Esophagus mucosa (tissue), 1 donor: Measurements from ENCODE around the gene PREX1. TPM values are rescaled to one million over a fixed set of nuclear protein-coding genes. Genes with fewer than 3 reads are reported as not detected.
"Not testable (repeated sequence)": the region's sequence is repeated elsewhere in the genome, so short reads cannot be mapped to it uniquely, and the experiment has no call there.

Source experiments
- ATAC-seq: fragments of 200-7000 bp; cut with Tn5 transposase; one replicate; pipeline ENCODE4 v1.9.1; 2020
- total RNA-seq: library from RNA; stranded (reverse); gene quantifications from one replicate; pipeline ENCODE4 v1.2.4, GENCODE V29; 2023
- donor health status: DM: yes; HTN: yes; CAD: no.

Gene PREX1, protein sequence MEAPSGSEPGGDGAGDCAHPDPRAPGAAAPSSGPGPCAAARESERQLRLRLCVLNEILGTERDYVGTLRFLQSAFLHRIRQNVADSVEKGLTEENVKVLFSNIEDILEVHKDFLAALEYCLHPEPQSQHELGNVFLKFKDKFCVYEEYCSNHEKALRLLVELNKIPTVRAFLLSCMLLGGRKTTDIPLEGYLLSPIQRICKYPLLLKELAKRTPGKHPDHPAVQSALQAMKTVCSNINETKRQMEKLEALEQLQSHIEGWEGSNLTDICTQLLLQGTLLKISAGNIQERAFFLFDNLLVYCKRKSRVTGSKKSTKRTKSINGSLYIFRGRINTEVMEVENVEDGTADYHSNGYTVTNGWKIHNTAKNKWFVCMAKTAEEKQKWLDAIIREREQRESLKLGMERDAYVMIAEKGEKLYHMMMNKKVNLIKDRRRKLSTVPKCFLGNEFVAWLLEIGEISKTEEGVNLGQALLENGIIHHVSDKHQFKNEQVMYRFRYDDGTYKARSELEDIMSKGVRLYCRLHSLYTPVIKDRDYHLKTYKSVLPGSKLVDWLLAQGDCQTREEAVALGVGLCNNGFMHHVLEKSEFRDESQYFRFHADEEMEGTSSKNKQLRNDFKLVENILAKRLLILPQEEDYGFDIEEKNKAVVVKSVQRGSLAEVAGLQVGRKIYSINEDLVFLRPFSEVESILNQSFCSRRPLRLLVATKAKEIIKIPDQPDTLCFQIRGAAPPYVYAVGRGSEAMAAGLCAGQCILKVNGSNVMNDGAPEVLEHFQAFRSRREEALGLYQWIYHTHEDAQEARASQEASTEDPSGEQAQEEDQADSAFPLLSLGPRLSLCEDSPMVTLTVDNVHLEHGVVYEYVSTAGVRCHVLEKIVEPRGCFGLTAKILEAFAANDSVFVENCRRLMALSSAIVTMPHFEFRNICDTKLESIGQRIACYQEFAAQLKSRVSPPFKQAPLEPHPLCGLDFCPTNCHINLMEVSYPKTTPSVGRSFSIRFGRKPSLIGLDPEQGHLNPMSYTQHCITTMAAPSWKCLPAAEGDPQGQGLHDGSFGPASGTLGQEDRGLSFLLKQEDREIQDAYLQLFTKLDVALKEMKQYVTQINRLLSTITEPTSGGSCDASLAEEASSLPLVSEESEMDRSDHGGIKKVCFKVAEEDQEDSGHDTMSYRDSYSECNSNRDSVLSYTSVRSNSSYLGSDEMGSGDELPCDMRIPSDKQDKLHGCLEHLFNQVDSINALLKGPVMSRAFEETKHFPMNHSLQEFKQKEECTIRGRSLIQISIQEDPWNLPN (N-terminal part only)
- 2.7 TPM for total RNA-seq

DNA sequence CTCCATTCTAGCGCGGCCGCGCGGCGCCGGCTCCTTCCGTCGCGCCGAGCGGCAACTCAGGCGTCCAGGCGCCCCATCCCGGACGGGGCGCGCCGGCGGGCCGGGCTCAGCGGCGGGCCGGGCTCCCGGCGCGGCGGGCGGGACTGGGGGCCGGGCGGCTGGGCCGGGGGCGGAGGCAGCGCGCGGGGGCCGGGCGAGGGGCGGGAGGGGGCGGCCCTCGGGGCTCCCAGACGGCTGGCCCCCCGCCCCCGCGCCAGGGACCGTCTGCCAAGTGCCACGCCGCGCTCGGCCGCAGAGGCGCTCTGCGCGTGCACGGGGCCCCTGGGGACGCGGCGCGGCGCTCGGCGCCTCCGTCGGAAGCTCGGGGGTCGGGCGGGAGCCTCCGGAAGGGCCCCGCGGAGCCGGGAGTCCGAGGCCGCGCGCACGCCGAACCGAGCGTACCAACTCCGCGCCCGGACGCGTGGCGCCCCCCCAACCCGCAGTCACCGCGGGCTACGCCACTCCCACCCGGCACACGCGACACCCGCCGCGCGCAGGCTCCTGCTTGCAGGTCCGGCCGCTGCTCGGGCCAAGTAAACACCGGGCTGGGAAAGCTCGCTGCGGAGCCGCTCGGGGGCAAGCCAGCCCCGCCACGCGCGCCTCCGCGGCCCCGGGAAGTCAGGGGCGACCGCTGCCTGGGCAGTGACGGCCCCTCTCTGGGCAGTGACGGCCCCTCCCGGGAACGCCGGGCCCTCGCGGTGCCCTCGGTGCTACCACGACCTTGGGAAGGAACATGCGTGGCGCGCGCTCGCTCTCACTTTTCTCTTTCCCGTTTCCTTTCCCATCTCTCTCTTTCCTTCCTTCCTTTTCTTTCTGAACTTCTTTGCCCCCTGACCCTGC, at the start of gene PREX1:
TSS of gene PREX1 (minus strand) at position 145 of the 879 bp plus-strand sequence. CDS start at position 6, 139 bp downstream.
- peak; percentile 82 for ATAC-seq

DNA sequence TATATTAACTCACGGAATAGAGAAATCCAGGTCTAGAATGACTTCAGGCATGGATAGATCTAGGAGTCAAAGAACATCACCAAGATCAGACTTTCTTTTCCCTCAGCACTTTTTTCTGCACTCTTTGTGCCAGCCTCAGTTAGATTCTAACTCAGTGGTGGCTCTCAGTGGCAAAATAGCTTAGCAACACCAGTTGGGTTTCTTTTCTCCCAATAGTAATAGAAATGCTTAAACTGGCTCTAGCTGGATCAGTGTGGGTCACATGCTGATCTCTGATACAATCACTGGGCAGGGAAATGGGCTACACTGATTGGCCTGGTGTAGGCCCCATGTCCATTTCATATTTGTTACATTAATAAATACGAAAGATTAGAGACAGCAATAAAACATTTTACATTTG, 49.5 kb upstream of the PREX1 start:
- no peak for ATAC-seq

DNA sequence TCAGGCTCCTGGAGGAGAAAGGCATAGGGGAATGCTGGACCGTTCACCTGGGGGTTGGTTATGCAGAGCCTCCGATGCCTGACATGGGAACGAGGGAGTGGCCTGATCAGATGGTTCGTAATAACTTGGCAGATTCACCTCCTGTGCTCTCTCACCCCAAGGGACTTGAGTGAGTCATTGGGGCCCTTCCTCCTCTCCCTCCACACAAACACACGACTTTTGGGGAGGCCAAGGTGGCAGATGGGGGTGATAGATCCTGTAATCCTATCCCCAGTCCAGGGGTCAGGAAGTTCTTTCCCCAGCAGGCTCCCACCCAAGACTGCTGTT, 48.1 kb upstream of the PREX1 start:
- ATAC-seq = no peak

DNA sequence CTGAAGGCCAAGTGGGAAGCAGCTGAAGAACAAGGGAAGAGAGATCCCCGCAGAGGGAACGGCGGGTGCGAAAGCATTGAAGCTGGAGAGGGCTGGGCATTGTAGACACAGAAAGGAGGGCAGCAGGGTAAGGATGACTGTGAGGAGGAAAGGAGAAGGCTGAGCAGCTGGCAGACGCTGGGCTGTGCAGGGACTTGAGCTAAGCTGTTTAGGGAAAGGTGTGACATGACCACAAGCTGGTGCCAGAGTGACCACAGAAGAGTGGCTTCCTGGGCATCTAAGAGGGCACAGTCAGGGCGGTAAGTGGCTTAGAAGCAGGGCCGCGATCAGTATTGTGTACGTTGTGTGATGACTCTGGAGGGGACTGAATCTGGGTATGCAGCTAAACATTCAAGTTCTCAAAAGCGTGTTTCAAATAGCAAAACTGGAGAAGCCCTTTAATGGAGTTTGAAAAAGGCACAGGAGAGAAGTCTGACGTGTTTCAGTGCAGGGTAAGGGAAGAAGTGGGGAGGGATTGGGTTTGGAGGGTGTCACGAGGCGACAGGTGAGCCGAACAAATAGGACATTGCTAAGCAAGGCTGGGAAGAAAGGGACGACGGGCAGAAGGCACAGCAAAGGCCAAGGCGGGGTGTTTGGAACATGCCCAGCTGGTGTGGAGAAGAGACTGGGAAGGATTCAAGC, 47.6 kb upstream of the PREX1 start:
- ATAC-seq = no peak

DNA sequence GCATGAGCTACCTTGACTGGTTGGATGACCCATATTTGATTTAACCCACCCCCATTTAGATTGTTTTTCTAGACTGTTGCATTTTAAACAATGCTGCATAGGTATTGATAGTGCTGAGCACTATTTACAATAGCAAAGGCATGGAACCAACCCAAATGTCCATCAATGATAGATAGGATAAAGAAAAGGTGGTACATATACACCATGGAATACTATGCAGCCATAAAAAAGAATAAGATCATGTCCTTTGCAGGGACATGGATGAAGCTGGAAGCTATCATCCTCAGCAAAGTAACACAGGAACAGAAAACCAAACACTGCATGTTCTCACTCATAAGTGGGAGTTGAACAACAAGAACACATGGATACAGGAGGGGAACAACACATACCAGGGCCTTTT, 41.6 kb upstream of the PREX1 start:
- ATAC-seq = not testable (repeated sequence)

DNA sequence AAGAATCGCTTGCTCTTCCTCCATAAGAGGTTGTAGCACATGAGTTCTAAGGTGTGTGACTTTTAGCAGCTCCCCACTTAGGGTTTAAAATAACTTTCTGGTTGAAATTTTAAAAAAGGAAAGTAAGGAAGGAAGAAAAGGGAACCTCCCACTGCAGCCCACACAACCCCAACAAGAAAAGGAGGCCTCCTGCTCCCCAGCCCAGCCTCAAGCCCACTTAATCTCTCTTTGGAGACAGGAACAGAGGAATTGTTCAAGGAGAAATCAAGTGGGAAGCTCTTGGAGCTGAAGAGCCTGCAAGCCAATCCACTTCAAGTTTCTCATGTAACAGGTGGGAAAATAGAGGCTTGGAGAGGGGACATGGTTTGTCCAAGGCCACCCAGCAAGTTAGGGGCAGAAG, 39.1 kb upstream of the PREX1 start:
- no peak for ATAC-seq

DNA sequence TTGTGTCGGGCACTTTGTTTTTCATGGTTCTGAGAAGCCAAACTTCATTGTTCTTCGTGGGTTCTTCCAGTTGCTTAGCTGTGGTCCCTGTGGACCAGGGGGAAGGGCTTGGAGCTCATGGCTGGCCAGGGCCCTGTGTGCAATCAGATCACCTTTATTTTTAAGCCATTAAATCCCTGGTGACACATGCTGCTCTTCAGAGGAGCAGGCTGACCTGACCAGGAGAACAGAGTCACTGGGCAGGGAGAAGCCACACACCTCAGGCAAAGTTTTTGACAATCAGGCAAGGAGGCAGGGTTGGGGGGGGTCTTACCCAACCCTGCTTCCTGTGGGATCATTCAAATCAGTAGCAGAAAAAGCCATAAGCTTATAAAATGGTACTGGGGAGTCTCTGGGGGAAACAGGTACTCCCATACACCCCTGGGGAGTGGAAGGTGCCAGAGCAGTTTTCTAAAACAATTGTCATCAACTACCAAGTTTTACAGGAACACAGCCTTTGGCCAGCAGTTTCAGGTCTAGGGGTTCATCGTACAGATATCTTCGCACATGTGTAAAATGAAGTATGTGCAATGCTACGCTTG, 37.0 kb upstream of the PREX1 start:
- no peak for ATAC-seq

DNA sequence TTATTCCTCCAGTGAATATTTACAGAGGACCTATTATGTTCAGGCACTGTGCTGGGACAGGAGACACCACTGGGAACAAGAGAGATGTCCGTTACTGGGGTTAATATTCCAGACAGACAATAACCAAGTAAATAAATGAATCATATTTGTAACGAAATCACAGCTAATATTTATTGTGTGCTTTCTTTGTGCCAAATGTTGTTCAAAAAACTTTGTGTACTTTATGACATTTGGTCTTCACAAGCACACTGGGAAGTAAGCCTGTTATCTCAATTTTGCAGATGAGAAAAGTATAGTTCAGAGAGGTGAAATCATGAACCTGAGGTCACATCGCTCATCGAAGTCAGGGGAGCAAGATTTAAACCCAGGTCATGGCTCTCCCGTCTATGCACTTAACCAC, 36.5 kb upstream of the PREX1 start:
- no peak for ATAC-seq

DNA sequence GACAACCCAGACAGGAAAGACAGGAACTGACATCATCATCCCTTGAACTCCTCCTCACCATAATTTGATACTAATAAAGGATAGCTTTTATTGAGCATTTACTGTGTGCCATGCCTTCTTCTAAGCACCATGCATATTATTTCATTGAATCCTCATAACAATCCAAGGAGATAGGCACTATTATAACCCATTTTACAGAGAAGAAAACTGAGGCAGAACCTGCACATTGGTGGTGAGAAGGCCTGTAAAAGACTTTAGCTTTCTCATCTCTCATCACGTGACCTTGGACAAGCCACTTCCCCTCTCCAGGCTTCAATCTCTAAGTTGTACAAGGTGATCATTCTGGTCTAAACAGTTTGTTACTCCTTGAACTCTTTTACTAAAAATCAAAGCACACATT, 34.5 kb upstream of the PREX1 start:
- ATAC-seq = no peak

DNA sequence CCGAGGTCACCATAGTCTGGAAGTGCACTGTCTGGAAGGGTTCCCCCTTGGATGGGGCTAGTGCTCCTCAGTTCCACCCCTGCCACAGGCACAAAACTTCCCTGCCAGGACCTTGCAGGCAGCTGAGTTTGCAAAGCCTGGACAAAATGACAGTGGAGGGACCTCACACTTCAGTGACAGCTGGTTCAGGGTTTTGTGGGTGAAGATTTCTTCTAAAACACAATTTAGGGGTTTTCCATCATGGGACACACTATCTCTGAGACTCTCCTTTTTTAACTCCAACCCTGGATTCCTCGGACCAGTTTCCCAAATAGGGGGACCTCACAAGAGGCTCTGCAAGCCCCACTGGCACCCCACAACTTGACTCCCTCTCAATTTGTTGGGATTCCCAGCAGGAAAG, 33.6 kb upstream of the PREX1 start:
- no peak for ATAC-seq

DNA sequence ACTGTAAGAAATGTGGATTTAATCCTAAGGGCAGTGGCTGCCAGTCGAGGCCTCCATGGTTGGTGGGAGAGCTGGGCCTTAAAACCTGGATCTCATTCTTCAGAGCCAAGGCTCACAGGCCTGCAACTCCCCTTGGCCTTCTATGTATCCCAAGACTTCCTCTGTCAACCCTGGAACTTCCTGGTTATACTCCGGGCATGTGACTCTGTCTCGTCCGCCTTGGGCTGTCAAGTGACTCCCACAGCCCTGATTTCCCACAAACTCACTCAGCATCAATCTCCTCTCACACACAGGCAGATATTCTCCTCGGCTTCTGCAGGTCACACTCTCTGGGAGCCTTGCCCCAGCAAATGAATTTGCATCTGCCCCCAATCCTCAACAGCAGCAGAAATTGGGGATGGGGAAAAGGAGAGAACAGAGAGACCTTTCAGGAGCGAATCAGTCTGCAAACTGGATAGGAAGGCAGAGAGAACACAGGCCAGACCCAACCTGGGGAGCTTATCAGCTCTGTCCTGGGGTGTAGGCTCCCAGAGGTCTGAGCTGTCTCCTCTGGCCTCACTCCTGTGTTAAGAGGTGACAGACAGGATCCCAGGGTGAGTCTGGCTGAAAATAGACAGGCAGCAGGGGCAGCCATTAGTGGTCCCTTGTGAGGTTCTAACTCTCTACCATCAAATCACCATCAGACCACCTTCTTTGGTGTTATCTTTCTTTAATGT, 30.4 kb upstream of the PREX1 start:
- ATAC-seq = no peak

DNA sequence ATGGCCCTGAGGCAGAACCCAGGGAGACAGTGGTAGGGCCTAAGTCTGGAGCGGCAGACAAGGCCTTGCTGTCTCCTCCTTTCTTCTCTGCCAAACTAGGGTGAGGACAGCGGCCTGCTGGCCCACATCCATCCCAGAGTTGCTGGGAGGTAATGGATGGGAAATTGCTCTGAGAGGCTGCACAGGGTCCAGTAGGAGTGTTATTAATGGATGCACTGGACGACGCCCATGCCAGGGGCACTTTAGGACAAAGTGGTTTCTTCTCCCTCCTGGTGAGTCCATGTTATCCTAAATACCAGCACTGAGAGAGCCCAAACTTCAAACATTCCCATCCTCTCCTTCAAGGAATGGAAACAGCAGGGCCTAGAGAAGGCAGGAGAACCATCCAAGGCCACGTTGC, 28.3 kb upstream of the PREX1 start:
- ATAC-seq = no peak

DNA sequence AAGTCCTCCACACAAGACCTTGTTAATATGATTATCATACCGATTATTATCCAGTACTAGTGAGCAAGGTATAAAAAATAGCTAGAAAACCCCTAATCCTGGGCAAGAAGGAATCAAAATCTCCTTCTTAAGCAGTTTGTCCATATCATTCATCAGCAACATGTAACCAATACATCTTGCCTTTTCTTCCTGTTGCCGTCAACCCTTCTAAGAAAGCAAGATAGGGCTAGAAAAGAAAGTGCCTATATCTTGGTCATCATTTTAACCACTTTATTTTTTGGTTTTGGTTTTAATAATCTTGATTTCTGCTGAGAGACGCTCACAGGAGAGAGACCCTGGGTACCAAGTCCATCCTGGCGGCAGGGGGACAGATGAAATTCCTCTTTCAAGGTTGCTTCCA, 27.2 kb upstream of the PREX1 start:
- no peak for ATAC-seq

DNA sequence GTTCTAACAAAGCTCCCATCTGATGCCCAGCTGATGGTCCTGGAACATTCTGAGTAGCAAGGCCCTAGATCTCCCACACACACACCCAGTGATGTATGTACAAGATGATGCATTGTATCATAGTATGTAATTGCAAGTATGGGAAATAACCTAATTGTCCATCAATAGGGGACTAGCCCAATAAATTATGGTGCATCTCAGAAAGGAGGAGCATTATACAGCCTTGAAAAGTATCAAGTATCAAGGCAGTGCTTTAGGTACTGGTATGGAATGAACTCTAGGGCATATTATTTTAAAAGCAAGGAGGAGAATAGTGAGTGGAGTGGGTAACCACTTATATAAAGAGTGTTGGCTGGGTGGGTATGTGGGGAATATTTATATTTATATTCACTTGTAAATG, 24.8 kb upstream of the PREX1 start:
- ATAC-seq = no peak

DNA sequence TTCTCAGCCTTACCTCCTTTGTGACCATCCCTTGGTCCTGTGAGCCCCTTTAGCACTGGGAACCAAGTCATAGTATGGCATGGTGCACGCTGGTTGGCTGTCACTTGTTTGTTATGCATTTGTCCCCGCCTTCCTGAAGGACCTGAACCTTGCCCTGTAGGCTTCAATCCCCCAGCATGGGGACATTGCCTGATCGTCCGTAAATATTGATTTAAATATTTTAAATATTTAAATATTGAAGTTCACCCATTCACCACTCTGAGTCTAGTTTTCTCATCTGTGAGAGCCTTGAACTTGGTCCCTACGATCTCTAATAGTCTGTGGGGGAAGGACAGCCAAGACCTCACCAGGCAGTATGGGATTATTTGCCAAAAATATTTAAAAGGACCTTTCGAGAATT, 23.8 kb upstream of the PREX1 start:
- no peak for ATAC-seq

DNA sequence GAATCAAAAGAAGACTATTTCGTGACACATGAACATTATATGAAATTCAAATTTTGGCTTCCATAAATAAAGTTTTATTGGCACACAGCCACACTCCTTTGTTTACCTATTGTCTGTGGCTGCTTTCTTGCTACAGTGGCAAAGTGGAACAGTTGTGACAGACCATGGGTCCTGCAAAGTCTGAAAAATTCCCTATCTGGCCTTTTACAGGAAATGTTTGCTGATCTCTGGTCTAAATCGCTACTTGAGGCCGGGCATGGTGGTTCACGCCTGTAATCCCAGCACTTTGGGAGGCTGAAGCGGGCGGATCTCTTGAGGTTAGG, 23.1 kb upstream of the PREX1 start:
- no peak for ATAC-seq

DNA sequence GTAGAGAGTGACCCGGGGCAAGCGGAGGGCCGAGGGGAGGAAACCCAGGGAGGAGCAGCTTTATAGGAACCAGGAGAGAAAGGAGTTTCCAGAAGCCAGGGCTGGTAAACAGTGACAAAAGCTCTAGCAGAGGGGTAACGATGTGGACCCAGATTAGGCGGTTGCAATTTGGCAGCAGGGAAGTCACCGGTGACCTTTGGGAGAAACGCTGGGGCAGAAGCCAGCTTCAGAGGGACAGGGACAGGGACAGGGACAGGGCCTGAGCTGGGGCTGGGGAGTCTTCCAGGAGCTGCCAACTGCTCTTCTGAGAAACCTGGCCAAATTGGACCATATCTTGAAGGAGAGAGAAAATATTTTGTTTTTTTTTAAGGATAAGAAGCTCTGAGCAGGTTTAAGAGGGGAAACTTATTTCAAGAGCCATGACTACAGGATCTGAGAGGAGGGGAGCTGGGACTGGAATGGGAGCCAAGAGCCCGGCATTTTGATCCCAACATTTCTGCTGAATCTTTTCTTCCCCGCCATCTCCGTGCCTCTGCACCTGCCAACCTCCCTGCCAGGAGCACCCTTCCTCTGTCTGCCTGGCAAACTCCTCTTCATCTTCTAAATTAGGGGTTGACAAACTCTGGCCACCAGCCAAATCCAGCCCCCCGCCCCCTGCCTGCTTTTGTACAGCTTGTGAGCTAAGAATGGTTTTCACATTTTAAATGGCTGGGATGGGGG, 22.6 kb upstream of the PREX1 start:
- no peak for ATAC-seq

DNA sequence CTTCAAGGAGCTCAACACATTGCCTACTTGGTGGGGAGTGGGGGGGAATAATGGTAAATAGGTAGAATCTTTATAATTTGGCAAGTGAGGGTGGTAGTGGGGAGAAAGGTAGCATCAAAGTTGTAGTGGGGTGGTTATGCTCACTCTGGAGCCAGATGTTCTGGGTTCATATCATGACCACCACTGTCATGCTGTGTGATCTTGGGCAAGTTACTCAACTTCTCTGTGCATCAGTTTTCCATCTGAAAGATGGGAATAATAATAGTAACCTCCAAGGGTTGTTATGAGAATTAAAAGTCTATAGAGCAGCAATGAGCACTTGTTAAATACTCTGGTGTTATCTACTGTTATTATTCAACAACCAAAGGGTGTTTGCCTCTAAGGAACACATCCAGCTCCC, 22.0 kb upstream of the PREX1 start:
- no peak for ATAC-seq

DNA sequence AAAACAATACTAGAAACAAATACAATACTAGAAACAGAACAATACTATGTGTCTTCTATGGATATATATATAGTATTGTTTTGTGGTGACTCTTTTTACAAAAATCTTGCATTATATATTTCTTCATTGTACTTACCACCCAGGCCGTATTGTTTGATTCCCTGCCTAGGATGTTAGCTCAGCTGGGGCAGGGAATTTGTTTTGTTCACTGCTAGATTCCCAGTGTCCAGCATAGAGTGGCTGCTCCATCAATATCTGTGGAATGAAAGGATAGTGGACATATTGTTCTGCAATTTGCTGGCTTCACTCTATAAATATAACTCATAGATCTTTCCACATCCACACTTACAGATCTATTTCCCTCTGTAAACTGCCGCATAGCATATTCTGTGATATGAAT, 21.5 kb upstream of the PREX1 start:
- no peak for ATAC-seq
